ENCODE data around the gene RSRC1. TPM values are rescaled to one million over a fixed set of nuclear protein-coding genes. Genes with fewer than 3 reads are reported as not detected.

Gene RSRC1
- total and polyA plus RNA-seq, 2 of the 13 experiments (the other 11 are each of a cell fraction or from before 2014, with no cell fraction given) = 4.9 to 63.0 TPM

DNA sequence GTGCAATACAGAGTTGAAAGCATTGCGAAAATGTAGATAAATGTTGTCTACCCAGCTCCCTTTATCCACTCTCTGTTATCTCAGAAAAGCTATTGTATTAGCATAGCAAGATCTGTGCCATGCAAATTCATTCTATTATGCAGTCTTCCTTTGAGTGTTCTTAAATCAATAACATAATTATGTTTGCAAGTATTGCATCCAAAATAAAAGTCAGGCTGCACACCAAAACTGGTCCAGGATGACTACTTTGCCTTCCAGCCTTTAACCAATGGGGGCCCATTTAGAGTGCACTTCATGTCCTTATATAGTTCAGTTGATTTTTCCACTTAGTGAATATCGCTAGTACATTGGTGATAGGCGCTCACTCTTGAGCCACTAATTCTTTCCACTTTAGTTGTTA lies 353.7 kb downstream of the RSRC1 start (continued):
- no peak for TF ChIP-seq ZBTB3 (CRISPR knock-in tag; IDR thresholded peaks at IDR 0.05; ENCODE audit: borderline replicate concordance, low read depth)
- TF ChIP-seq ZNF550 (CRISPR knock-in tag; IDR thresholded peaks at IDR 0.05; ENCODE audit: borderline replicate concordance) = no peak

DNA sequence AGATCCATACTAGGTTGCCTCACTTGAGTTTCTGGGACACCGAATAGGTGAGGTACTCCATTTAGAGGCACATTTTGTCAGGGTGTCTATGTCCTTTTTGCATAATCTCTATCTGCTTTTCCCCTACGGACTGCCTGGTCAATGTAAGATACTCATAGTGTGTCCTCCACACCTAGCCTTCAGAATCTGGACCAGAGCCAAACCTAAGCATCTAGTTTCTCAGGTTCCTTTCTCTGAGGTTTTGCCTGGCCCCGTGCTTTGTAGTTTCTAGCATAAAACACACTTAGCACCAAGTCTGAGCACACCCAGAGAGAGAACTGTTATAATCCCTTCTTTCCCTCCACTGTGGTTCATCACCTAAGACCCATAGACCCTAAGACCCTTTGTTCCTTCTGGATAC lies 355.2 kb downstream of the RSRC1 start:
- Histone ChIP-seq H3K36me3 (replicated peaks in 1 of 2; ENCODE audit: control insufficient read depth in 1 of 2, insufficient read depth in 2 of 2, low read length in 2 of 2) (no peaks in the 10 kb centered on the region), H3K9me3 (ENCODE audit: low read length) (no peaks in the 10 kb centered on the region), H4K20me1 (ENCODE audit: insufficient read depth, low read length) (no peaks in the 10 kb centered on the region), H3K9ac (ENCODE audit: insufficient read depth, low read depth, low read length) (no peak overlapping the region), H3K4me1 (ENCODE audit: insufficient read depth, low read length) (no peaks in the 10 kb centered on the region), H3K27me3 (ENCODE audit: control insufficient read depth in 1 of 2, insufficient read depth in 2 of 2, low read length in 2 of 2) (no peaks in the 10 kb centered on the region), H3K79me2 (ENCODE audit: insufficient read depth, low read length) (no peaks in the 10 kb centered on the region), H3K4me2 (ENCODE audit: low read depth, low read length) (no peak overlapping the region), H2AFZ (ENCODE audit: low read length) (no peak overlapping the region), H3K27ac (ENCODE audit: extremely low read length, insufficient read depth, low read length) (no peak overlapping the region), H3K4me3 (replicated peaks in 1 of 3; ENCODE audit: insufficient read depth in 1 of 3, low read depth in 2 of 3, low read length in 3 of 3) (no peak overlapping the region)
- 93% methylated on average over 3 of the region's 3 CpGs for WGBS (ENCODE audit: low lambda C conversion rate)
- no TSS peak for BruUV-seq (replicated peaks)
- FAIRE-seq (no peak), ATAC-seq (no peak), DNase-seq (ENCODE audit: low spot score) (no peak)
- intact Hi-C loops (cut with micrococcal nuclease; ENCODE audit: unreplicated experiment) = no loop called here
- in situ Hi-C loops (cut with HindIII; ENCODE audit: extremely low pct_ligation_motif_present, low pct_unique_long_range_greater_than_20kb) = no loop called here
- TF ChIP-seq, protein P1, sequence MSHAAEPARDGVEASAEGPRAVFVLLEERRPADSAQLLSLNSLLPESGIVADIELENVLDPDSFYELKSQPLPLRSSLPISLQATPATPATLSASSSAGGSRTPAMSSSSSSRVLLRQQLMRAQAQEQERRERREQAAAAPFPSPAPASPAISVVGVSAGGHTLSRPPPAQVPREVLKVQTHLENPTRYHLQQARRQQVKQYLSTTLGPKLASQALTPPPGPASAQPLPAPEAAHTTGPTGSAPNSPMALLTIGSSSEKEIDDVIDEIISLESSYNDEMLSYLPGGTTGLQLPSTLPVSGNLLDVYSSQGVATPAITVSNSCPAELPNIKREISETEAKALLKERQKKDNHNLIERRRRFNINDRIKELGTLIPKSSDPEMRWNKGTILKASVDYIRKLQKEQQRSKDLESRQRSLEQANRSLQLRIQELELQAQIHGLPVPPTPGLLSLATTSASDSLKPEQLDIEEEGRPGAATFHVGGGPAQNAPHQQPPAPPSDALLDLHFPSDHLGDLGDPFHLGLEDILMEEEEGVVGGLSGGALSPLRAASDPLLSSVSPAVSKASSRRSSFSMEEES (CRISPR knock-in tag; IDR thresholded peaks at IDR 0.05) = no peak
- TF ChIP-seq ZNF460 (CRISPR knock-in tag; IDR thresholded peaks at IDR 0.05; ENCODE audit: borderline replicate concordance) (no peak), ZNF10 (CRISPR knock-in tag; IDR thresholded peaks at IDR 0.05; ENCODE audit: borderline replicate concordance, low read depth) (no peak), ZKSCAN5 (CRISPR knock-in tag; IDR thresholded peaks at IDR 0.05) (no peak), ZNF350 (CRISPR knock-in tag; IDR thresholded peaks at IDR 0.05; ENCODE audit: borderline replicate concordance, low read depth) (no peak)
- TF ChIP-seq, protein P2, sequence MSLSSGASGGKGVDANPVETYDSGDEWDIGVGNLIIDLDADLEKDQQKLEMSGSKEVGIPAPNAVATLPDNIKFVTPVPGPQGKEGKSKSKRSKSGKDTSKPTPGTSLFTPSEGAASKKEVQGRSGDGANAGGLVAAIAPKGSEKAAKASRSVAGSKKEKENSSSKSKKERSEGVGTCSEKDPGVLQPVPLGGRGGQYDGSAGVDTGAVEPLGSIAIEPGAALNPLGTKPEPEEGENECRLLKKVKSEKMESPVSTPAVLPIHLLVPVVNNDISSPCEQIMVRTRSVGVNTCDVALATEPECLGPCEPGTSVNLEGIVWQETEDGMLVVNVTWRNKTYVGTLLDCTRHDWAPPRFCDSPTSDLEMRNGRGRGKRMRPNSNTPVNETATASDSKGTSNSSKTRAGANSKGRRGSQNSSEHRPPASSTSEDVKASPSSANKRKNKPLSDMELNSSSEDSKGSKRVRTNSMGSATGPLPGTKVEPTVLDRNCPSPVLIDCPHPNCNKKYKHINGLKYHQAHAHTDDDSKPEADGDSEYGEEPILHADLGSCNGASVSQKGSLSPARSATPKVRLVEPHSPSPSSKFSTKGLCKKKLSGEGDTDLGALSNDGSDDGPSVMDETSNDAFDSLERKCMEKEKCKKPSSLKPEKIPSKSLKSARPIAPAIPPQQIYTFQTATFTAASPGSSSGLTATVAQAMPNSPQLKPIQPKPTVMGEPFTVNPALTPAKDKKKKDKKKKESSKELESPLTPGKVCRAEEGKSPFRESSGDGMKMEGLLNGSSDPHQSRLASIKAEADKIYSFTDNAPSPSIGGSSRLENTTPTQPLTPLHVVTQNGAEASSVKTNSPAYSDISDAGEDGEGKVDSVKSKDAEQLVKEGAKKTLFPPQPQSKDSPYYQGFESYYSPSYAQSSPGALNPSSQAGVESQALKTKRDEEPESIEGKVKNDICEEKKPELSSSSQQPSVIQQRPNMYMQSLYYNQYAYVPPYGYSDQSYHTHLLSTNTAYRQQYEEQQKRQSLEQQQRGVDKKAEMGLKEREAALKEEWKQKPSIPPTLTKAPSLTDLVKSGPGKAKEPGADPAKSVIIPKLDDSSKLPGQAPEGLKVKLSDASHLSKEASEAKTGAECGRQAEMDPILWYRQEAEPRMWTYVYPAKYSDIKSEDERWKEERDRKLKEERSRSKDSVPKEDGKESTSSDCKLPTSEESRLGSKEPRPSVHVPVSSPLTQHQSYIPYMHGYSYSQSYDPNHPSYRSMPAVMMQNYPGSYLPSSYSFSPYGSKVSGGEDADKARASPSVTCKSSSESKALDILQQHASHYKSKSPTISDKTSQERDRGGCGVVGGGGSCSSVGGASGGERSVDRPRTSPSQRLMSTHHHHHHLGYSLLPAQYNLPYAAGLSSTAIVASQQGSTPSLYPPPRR (CRISPR knock-in tag; IDR thresholded peaks at IDR 0.05; ENCODE audit: borderline replicate concordance) = no peak
- TF ChIP-seq, protein P3, sequence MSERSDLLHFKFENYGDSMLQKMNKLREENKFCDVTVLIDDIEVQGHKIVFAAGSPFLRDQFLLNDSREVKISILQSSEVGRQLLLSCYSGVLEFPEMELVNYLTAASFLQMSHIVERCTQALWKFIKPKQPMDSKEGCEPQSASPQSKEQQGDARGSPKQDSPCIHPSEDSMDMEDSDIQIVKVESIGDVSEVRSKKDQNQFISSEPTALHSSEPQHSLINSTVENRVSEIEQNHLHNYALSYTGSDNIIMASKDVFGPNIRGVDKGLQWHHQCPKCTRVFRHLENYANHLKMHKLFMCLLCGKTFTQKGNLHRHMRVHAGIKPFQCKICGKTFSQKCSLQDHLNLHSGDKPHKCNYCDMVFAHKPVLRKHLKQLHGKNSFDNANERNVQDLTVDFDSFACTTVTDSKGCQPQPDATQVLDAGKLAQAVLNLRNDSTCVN (CRISPR knock-in tag; IDR thresholded peaks at IDR 0.05; ENCODE audit: borderline replicate concordance) = no peak
- TF ChIP-seq, protein P4, sequence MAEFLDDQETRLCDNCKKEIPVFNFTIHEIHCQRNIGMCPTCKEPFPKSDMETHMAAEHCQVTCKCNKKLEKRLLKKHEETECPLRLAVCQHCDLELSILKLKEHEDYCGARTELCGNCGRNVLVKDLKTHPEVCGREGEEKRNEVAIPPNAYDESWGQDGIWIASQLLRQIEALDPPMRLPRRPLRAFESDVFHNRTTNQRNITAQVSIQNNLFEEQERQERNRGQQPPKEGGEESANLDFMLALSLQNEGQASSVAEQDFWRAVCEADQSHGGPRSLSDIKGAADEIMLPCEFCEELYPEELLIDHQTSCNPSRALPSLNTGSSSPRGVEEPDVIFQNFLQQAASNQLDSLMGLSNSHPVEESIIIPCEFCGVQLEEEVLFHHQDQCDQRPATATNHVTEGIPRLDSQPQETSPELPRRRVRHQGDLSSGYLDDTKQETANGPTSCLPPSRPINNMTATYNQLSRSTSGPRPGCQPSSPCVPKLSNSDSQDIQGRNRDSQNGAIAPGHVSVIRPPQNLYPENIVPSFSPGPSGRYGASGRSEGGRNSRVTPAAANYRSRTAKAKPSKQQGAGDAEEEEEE (CRISPR knock-in tag; IDR thresholded peaks at IDR 0.05; ENCODE audit: borderline replicate concordance) = no peak
- ChIA-PET POLR2A (no interaction called here), CTCF (ENCODE audit: low intra/inter-chr PET ratio, low total read pairs) (no interaction called here)

Measured in HepG2 (cell line).